GM19455 (cell line): ENCODE results near the gene ANKRD6.

Experiments
- ATAC-seq: cut with Tn5 transposase; IDR thresholded peaks from one replicate; pipeline ENCODE4 v1.9.1; 2021; ENCODE audit not compliant: unreplicated experiment

Gene ANKRD6

DNA sequence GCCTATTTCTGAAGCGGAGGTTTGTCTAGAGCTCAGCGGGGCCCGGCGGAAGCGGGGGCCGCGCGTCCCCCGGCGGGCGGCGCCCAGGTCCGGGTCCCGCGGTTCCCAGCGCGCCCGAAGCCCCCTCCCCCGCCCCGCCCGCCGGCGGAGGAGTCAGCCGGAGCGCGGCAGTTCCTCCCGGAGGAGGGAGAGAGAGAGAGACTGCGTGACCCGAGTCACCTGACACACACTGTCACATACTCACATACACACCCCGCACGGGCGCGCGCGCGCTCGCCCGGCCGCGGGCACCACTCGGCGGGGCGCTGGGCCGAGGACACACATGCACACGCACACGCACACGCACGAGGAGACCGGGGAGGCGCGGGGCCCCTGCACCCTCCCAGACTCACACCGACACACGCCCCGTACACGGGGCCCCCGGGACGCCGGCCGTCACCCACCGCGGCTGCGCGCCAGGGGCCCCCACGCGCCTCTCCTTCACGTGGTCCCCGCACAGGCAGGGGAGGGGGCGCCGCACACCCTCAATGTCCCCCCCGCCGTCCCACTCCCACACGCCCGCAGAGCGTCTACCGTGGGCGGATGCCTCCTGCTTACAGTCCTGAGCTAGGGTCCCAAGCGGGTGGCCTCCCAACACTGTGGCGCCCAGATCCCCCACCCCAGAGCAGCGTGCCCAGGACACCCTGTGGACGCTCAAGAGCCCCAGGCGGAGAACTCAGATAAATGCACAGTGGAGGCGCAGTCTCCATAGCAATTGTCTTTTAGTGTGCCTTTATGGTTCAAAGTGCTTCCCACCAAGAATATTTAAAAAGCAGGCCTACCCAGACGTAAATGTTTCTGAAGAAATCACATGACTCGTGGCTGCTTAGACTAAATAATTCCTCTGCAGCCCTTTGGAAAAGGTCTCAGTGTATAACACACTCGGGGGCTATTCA lies 20.6 kb upstream of the ANKRD6 start, which contains the start of gene RRAGD:
Gene RRAGD (minus strand): TSS at position 203 of the 935 bp plus-strand sequence. CDS start 280 bp downstream, outside the sequence.
- ATAC-seq: peak; percentile 76

DNA sequence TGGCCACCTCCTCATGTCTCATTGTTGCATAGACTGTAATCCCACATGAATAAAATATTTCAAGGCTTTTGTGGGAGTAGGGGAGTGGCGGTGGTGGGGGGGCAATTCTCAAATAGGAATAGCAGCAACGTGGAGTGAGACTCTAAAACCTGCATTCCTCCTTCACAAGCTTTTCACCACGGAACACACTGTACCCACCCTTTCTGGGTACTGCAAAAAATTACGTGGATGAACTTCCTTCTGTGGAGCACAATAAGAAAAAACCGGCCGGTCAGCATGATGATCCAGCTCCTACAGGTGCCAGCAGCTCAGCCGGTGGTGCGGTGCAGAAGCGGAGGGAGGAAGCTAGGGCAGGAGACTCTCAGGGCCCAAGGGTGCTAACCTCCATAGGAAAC lies 19.9 kb upstream of the ANKRD6 start:
- ATAC-seq: no peak

- ATAC-seq: no peak
These were observed 18.7 kb upstream of the ANKRD6 start for GRCh38 chr6:89414215-89414614.

- ATAC-seq: no peak
These were observed 17.8 kb upstream of the ANKRD6 start for GRCh38 chr6:89415185-89415584.

- no peak for ATAC-seq
These were observed 16.2 kb upstream of the ANKRD6 start for GRCh38 chr6:89416796-89417195.

- no peak for ATAC-seq
These were observed 2.6 kb upstream of the ANKRD6 start for GRCh38 chr6:89430201-89430962.

DNA sequence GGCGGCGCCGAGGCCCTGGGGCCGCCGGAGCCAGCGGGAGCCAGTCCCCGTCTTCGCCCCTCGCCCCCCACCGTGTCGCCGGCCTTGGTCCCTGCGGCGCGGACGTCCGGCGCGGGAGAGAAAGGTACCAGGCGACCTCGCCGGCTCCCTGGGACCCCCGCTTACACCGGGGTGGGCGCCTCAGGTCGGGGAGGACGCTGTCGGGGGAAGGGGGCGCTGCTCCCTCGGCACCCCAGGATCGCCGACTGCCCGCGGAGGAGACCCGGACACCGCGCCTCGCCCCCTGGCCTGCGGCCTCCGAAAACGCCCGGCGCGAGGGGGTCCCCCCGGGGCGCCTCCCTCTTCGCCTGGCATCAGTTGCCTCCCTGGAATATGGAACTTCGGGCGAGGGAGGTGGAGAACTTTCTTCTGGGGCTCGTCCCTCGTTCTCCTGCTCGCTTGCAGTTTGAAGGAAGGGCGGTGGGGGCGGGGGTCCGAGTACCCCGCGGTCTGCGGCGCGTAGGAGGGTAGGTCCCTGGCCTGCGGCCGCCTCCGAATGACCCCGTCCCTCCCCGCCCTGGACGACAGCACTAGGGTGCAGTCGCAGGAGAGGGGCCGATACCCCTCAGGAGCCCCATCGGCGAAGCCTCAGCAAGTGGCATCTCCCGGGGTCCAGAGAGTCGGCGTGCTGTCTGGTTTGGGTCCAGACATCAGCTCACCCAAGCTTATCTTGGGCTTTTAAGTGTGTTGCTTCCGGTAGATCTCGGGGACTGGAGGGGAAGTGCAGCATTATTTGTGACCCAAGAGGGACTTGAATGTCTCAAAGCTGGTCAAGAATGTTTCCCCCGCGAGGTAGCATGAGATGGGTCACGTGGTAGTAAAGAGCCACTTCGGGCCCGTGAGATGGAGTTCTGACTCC lies 549 bp downstream of the ANKRD6 start:
- ATAC-seq: peak; percentile 41

- ATAC-seq: no peak
These were observed 1.2 kb downstream of the ANKRD6 start for GRCh38 chr6:89434150-89434499.

DNA sequence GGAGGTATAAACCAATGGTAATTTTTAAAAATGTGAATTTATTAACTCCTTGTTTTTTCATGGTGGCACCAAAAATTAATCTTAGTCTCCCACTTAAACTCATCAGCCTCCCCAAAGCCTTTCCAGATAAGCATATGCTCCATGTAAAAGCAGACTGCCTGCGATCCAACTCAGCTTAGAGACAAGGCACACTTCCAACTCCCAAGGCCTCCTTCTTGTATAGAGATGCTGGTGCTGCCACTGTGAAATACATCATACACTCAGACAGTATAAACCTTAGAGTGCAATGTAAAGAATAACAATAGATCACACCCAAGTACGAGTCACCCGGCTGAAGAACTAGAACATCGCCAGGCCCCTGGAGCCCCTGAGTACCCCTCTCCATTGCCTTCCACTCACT lies 2.0 kb downstream of the ANKRD6 start:
- ATAC-seq: no peak

DNA sequence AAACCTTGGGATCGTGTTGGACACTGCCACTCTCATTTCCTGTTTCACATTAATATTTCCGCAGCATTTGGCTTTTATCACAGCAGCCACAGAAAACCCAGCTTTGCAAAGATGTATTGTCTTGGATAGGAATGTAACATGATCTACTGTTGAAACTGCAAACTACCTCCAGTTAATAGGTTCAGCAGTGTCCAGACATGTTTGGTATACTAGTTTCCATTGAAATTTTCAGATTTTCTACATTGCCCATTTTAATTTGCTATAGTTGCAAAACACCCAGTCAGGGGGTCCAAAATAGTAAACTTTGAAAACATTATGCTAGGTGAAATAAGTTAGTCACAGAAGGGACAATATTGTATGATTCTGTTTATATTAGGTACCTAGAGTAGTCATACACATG lies 3.3 kb downstream of the ANKRD6 start:
- no peak for ATAC-seq

GRCh38 chr6:89438248-89438647 lies 5.3 kb downstream of the ANKRD6 start:
- no peak for ATAC-seq

GRCh38 chr6:89439014-89439413 lies 6.1 kb downstream of the ANKRD6 start:
- ATAC-seq: no peak

GRCh38 chr6:89440200-89440599 lies 7.2 kb downstream of the ANKRD6 start:
- ATAC-seq: no peak

GRCh38 chr6:89443658-89444057 lies 10.7 kb downstream of the ANKRD6 start:
- no peak for ATAC-seq

- no peak for ATAC-seq
These were observed 16.2 kb downstream of the ANKRD6 start for GRCh38 chr6:89449193-89449592.

- ATAC-seq: no peak
These were observed 19.3 kb downstream of the ANKRD6 start for GRCh38 chr6:89452281-89452680.

DNA sequence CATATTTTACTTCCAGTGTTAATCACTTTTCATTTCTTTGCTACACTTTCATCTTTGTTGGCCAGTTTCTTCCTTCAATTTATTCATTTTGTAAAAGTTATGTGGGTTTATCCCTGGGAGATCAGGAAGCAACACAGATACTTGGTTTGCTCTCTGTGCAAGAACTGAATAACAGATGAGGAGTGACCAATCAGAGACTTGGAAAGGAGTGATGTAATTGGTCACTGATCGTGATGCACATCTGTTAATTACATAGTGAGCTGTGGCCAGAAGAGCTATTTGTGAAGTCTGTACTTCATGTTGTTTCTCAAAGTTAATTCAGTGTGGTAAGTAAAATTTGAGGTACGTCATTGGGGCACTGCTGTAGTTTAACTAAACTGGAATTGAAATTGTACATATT lies 21.3 kb downstream of the ANKRD6 start:
- ATAC-seq: no peak

DNA sequence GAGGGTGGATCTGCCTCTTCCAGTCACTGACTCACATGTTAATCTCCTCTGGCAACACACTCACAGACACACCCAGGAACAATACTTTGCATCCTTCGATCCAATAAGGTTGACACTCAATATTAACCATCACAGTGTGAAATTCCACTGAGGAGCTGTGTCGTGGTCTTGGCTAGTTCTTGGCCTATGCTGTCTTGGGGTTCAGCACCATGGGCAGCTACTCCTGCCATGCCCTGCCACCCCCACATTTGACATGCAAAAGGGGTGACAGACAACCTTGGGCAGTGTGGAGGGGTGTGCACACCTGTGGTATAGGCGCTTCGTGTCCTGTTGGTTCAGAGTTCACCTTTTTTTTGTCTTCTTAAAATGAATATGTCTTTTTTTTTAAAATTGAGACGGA lies 25.8 kb downstream of the ANKRD6 start:
- ATAC-seq: no peak

DNA sequence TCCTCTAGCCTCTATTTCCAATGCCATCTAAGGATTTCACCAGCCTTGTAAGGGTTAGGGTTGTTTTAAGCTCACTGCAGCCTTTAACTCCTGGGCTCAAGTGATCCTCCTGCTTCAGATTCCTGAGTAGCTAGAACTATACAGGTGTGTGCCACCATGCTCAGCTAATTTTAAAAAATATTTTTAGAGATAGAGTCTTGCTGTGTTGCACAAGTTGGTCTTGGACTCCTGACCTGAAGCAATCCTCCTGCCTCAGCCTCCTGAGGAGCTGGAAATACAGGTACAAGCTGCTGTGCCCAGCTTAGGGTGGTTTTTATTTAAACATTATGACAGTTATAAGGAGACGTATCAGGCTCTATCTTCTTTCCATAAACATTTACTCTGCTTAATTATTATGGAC lies 26.5 kb downstream of the ANKRD6 start:
- ATAC-seq: no peak

GRCh38 chr6:89460713-89461112 lies 27.8 kb downstream of the ANKRD6 start:
- no peak for ATAC-seq

DNA sequence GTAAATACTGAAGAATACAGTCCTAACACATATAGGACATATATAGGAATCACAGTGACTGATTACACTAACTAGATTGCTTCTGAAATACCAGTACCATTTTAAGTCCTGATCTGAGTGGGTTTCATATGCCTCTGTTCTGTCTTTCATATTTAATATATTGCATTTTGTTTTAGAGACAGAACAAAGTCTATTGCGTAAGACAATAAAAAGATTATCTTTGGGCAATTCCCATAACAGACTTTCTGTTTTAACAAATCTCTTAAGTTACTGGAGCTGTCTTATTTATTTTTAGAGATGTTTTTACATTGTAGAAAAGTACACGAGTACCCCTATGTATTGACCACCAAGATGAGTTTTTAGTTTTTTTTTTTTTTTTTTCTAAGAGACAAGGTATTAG lies 29.6 kb downstream of the ANKRD6 start:
- no peak for ATAC-seq
